Activated CD8-positive, alpha-beta memory T cell treated with anti-CD3 and anti-CD28 coated beads, Interleukin-2, amount 10 ng/mL, durations not matched to agents 7 days and 5 days (primary cell): ENCODE measurements around the gene MAP4K2. TPM values are rescaled to one million over a fixed set of nuclear protein-coding genes. Genes with fewer than 3 reads are reported as not detected.
A peak's percentile ranks its signal among the peaks of the same experiment; 100 is the strongest.

Source experiments
- ATAC-seq: fragments of 150-1000 bp; cut with Tn5 transposase; one replicate; pipeline ENCODE4 v1.10.0; 2021; ENCODE audit warnings: moderate library complexity
- CTCF ChIA-PET: fragments of 350-600 bp; sonication (Branson Sonifier 250); formaldehyde crosslinking; loops from one replicate; lab custom pipeline; 2021; ENCODE audit warnings: antibody characterized with exemption; lab: Charles Lee
- DNase-seq: peaks from one replicate; pipeline ENCODE4 v3.0.0-alpha.2; 2020
- H3K27ac Mint-ChIP-seq: one replicate; pipeline ENCODE4 v1.8.0; 2021; ENCODE audit warnings: mild to moderate bottlenecking, mixed read lengths
- H3K27me3 Mint-ChIP-seq: one replicate; pipeline ENCODE4 v1.8.0; 2021; ENCODE audit warnings: mixed read lengths
- H3K36me3 Mint-ChIP-seq: one replicate; pipeline ENCODE4 v1.8.0; 2021; ENCODE audit warnings: mild to moderate bottlenecking, mixed read lengths
- H3K4me1 Mint-ChIP-seq: one replicate; pipeline ENCODE4 v1.8.0; 2021; ENCODE audit warnings: mixed read lengths
- H3K4me3 Mint-ChIP-seq: one replicate; pipeline ENCODE4 v1.8.0; 2021; ENCODE audit warnings: mild to moderate bottlenecking, moderate library complexity, mixed read lengths
- H3K9me3 Mint-ChIP-seq: one replicate; pipeline ENCODE4 v1.8.0; 2022; ENCODE audit warnings: low read depth, mixed read lengths
- total RNA-seq, 2 experiments: library from RNA; stranded (reverse); gene quantifications; one replicate each; pipeline ENCODE4 v1.2.3, GENCODE V29; 2021

Gene MAP4K2
- total RNA-seq, 2 experiments from 2014 or later: 61.1 to 65.0 TPM

DNA sequence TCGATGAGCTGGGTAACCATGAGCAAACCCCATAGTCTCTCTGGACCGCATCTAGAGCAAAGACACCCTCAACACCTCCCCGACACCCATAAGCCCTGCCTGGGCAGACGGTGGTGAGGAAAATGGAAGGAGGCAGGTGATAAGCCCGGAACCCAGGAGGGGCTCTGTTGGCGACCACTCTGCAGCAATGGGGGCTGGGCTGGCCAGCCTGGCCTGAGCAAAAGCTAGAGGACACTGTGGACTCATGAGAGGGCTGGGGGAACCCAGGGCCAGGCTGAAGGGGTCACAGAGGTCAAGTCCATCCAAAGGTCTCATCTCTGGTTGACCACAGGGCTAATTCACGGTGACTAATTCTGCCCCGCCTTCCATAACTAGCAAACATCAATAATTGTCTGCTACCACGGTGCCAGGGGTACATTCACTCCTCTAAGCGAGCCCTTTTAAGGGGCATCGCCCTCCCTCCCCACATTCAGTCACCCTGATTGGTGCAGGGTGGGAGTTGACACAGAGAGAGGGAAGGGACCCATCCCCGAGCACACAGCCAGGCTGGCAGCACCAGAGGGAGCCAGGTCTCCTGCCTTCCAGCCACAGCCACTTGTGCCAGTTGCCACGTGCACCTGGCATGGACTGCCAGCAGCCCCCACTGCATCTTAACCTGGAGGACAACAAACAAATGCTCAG, 47.2 kb downstream of the MAP4K2 start:
- no peak overlapping the region for H3K27ac Mint-ChIP-seq
- H3K9me3 Mint-ChIP-seq: no peaks in the 10 kb centered on the region
- CTCF ChIA-PET: no interaction called here
- H3K27me3 Mint-ChIP-seq: no peaks in the 10 kb centered on the region
- H3K36me3 Mint-ChIP-seq: peaks cover 3% of the 10 kb centered on the region
- H3K4me3 Mint-ChIP-seq: no peak overlapping the region
- no peak for ATAC-seq
- DNase-seq: no peak
- H3K4me1 Mint-ChIP-seq: peaks cover 10% of the 10 kb centered on the region

DNA sequence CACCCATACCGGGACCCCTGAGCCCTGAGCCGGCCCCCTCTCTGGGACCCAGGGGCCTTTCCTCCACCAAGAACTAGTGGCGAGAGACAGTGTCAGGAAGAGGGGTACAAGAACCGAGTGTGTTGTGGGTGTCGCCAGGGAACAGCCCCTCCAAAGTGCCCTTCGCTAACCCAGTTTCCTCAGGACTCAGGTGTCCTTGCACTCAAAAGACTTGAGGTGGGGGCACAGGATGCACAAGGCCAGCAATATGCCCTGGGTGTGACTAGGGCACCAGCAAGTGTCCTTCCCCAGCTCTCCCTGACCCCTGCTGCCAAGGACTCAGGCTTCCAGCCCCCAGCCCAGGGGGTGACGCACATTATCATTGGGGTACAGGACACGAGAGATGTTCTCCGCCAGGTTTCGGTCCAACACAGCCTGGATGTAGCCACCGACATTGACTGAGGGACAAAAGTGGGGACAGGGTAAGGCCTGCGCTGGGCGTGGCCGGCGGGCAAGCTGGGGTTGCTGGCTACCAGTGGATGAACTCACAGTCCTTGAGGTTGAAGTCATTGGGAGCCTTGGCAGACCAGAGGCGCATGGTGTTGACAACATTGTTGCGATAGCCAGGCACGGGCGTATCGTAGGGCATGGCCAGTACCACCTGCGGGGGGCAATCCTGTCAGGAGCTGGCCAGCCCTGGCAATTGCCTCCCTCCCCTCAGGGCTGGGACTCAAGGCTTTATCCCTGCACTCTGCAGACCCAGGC, 47.9 kb downstream of the MAP4K2 start:
- no peak for ATAC-seq
- Mint-ChIP-seq H3K4me1 (peaks cover 5% of the 10 kb centered on the region), H3K27me3 (no peaks in the 10 kb centered on the region), H3K27ac (no peak overlapping the region), H3K36me3 (peaks cover 5% of the 10 kb centered on the region), H3K9me3 (no peaks in the 10 kb centered on the region), H3K4me3 (no peak overlapping the region)
- CTCF ChIA-PET: interaction anchor here (1.0 kb wide), 1 partner anchor 9 kb away, joined by 3 read pairs; no protein-coding TSS in a partner anchor
- no peak for DNase-seq

DNA sequence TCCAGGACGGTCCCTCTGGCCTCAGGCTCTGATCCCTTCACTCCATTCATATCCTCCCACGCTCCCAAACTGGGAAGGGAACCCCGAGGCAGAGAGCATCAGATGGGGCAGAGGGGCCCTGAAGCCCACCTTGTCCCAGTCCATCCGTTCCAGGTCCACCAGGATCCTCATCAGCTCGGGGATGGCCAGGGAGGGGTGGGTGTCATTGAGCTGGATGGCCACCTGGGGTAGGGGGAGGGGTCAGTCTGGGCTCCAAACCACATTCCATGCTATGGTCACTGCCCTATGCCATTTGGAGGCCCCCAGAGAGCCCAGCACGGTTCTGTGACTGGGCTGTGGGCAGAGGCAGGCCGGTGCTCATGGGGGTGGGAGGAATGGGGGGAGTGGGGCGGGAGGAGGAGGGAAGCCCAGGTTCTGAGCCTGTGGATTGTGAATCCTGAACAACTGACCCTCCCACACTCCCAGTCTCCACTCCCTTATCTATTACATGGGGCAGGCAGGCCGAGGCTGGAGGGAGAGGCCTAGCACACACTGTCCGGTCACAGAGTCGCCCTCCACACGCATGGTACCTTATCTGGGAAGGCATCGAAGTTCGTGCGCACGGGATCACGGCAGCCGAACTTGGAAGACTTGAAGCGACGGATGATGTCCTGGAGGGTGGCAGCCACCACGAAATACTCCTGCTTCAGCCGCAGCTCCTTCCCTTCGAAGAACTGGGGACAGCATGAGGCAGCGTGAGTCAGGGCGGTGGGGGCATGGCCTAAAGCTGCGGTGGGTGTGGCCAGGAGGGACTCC, 48.7 kb downstream of the MAP4K2 start:
- CTCF ChIA-PET: interaction anchor here (1.0 kb wide), 1 partner anchor 10 kb away, joined by 3 read pairs; no protein-coding TSS in a partner anchor
- no peaks in the 10 kb centered on the region for H3K9me3 Mint-ChIP-seq

DNA sequence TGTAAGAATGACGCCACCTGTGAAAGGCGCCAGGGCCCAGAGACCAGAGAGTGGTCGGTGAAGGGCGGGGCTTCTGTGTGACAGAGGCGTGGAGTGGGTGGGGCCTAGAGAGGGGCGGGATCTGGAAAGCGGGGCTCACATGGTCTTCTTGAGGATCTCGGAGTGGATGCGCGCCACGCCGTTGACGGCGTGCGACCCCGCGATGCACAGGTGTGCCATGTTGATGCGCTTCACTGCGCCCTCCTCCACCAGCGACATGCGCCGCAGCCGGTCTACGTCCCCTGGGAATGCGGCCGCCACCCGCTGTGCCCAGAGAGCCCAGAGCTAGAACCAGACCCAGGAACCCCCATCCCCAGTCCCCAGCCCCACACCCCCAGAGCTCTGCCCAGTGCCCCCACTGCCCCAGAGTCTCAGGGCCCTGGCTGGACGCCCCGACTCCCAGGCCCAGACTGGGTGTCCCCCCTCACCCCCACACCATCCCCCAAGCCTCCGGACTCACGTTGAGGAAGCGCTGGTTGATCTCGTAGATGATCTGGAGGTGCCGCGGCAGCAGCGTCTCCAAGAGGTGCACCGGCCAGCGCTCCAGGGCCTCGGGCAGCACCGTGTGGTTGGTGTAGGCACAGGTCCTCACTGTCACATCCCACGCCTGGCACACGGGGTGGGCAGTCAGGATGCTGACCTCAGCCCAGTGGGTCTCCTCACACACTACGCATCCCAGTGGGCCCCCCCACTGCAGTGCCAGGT, 49.5 kb downstream of the MAP4K2 start:
- Mint-ChIP-seq H3K27me3 (no peaks in the 10 kb centered on the region), H3K4me1 (peaks cover 3% of the 10 kb centered on the region), H3K4me3 (no peak overlapping the region), H3K27ac (no peak overlapping the region), H3K36me3 (peaks cover 5% of the 10 kb centered on the region), H3K9me3 (no peaks in the 10 kb centered on the region)
- DNase-seq (no peak), ATAC-seq (no peak)
- CTCF ChIA-PET: interaction anchor here (2.0 to 2.5 kb wide), 2 partner anchors 10 kb away, joined by 8 to 12 read pairs; partner anchors contain the start of gene RASGRP2

More for the DNA sequence above, 48.7 kb downstream of the MAP4K2 start:
- Mint-ChIP-seq H3K36me3 (peaks cover 5% of the 10 kb centered on the region), H3K27me3 (no peaks in the 10 kb centered on the region), H3K4me3 (no peak overlapping the region), H3K4me1 (peaks cover 3% of the 10 kb centered on the region), H3K27ac (no peak overlapping the region)
- ATAC-seq (no peak), DNase-seq (no peak)

DNA sequence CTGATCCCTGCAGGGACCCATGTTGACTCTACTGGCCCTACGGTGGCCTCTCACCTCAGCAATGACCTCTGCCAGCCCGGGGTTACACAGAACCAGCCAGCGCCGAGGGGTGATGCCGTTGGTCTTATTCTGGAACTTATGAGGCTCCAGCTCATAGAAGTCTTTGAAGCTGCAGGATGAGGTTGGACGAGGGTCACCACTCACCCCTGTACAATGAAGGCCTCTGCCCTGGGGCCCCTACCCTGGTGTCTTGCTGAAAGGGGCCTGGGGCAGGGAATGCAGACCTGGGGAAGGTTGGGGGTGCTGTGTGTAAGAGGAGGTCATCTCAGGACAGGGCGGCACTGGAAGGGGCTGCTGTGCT, 50.0 kb downstream of the MAP4K2 start:
- H3K9me3 Mint-ChIP-seq: no peaks in the 10 kb centered on the region
- peaks cover 5% of the 10 kb centered on the region for H3K36me3 Mint-ChIP-seq
- no peak overlapping the region for H3K27ac Mint-ChIP-seq
- no peak overlapping the region for H3K4me3 Mint-ChIP-seq
- H3K27me3 Mint-ChIP-seq: no peaks in the 10 kb centered on the region
- CTCF ChIA-PET: interaction anchor here (2.0 to 2.5 kb wide), 2 partner anchors 10 to 11 kb away, joined by 8 to 12 read pairs; partner anchors contain the start of gene RASGRP2
- ATAC-seq: no peak
- DNase-seq: no peak
- H3K4me1 Mint-ChIP-seq: peaks cover 5% of the 10 kb centered on the region

DNA sequence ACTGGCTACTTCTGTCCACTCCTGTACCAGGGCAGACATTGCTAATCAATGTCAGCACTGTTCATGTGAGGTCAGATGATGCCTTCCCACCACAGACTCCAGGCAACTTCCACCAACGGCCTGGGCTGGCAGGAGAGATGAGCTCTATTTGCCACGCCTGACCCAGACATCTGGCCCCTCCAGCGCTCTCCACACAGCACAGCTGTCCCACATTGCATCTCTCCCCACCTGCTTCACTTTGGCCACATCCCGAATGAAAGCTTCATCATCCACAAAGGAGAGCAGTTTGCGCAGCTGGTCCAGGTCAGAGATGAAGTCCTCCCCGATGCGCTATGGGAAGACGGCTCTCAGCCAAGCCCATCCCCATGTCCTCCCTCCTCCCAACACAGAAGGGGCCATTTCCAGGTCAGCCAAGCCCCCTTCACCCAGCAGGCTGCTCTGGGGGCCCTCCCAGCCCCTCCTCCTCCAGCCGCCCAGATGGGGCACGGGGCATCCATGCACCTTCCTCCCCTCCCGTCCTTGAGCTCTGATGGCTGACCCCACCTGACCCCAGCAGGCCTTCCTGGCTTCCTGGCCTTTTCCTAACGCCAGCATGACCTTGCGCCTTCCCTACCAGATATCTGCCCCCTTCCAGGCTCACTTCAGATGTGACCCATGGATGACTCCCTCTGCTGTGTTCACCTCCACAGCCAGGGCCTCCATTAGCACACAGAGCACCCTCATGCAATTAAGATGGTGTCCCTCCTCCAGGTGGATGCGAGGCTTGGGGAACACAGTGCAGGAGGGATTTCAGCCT, 50.6 kb downstream of the MAP4K2 start:
- ATAC-seq (no peak), DNase-seq (no peak)
- Mint-ChIP-seq H3K36me3 (peaks cover 5% of the 10 kb centered on the region), H3K4me3 (no peak overlapping the region), H3K4me1 (peaks cover 5% of the 10 kb centered on the region), H3K9me3 (no peaks in the 10 kb centered on the region), H3K27me3 (no peaks in the 10 kb centered on the region), H3K27ac (peak overlapping the region; percentile 6)
- CTCF ChIA-PET: interaction anchor here (1.4 to 2.5 kb wide), 3 partner anchors 9 to 12 kb away, joined by 3 to 12 read pairs (median 8); partner anchors contain the start of gene RASGRP2

DNA sequence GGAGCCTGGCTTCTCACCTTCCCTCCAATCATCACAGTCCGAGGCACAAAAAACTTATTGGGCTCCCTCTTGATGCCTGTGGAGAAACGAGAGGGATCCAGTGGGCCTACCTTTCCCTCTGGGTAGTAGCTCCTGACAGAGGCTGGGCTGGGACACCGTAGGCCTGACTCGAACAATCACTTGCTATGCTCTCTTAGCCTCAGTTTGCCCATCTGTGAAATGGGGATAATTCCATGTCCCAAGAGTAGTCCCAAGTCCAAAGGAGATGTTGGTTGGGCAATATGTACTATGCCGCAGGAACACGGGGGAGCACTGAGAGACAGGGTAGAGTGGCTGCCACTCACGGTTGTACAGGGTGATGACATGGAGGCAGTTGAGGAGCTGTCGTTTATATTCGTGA, 51.4 kb downstream of the MAP4K2 start:
- Mint-ChIP-seq H3K4me1 (peaks cover 6% of the 10 kb centered on the region), H3K4me3 (no peak overlapping the region), H3K36me3 (peaks cover 5% of the 10 kb centered on the region), H3K27me3 (no peaks in the 10 kb centered on the region), H3K9me3 (no peaks in the 10 kb centered on the region), H3K27ac (no peak overlapping the region)
- CTCF ChIA-PET: interaction anchor here (1.4 to 2.5 kb wide), 3 partner anchors 8 to 12 kb away, joined by 3 to 12 read pairs (median 8); partner anchors contain the start of gene RASGRP2
- ATAC-seq (no peak), DNase-seq (no peak)

DNA sequence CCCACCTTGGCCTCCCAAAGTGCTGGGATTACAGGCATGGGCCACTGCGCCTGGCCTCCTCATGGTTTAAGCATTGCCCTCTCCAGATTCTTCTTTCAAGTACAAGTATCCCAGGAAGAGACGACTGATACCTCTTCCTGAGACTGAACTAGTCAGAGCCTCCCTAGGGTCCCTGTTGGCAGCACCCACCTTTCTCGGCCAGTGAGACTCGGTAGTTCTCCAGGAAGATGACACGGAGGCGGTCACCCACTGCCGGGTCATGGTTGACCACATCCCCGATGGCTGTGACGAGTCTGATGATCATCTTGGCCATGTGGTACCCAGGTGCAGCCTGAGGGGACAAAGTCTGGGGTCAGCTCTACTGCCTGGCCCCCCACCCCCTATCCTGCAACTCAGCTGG, 51.9 kb downstream of the MAP4K2 start:
- H3K9me3 Mint-ChIP-seq: no peaks in the 10 kb centered on the region
- H3K36me3 Mint-ChIP-seq: peaks cover 5% of the 10 kb centered on the region
- CTCF ChIA-PET: interaction anchor here (1.2 to 2.5 kb wide), 4 partner anchors 8 to 13 kb away, joined by 3 to 12 read pairs (median 6); partner anchors contain the start of genes PYGM and RASGRP2
- H3K4me1 Mint-ChIP-seq: peaks cover 11% of the 10 kb centered on the region
- ATAC-seq (no peak), DNase-seq (no peak)
- H3K27ac Mint-ChIP-seq: no peak overlapping the region
- no peak overlapping the region for H3K4me3 Mint-ChIP-seq
- H3K27me3 Mint-ChIP-seq: no peaks in the 10 kb centered on the region

DNA sequence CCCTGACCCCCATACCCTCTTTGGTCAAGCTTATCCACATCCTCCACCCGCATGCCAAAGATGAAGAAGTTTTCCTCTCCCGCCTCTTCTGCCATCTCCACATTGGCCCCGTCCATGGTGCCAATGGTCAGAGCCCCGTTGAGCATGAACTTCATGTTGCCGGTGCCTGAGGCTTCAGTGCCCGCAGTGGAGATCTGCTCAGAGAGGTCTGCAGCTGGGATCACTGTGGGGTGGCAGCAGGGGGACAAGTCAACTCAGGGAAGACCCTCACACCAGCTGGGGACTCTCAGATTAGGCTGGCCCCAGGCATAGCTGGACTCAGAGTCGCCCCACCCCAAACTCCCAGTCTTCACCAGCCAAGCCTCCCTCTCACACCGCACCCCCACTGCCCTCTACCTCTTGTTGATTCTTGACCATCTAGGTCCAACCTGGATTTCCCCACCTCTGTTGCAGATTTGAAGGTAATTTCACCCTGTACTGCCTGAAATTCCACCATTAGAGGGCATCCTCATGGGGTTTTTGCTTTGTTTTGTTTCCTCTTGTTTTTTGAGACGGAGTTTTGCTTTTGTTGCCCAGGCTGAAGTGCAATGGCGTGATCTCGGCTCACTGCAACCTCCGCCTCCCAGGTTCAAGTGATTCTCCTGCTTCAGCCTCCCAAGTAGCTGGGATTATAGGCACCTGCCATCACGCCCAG, 52.5 kb downstream of the MAP4K2 start:
- H3K27ac Mint-ChIP-seq: no peak overlapping the region
- no peak for DNase-seq

DNA sequence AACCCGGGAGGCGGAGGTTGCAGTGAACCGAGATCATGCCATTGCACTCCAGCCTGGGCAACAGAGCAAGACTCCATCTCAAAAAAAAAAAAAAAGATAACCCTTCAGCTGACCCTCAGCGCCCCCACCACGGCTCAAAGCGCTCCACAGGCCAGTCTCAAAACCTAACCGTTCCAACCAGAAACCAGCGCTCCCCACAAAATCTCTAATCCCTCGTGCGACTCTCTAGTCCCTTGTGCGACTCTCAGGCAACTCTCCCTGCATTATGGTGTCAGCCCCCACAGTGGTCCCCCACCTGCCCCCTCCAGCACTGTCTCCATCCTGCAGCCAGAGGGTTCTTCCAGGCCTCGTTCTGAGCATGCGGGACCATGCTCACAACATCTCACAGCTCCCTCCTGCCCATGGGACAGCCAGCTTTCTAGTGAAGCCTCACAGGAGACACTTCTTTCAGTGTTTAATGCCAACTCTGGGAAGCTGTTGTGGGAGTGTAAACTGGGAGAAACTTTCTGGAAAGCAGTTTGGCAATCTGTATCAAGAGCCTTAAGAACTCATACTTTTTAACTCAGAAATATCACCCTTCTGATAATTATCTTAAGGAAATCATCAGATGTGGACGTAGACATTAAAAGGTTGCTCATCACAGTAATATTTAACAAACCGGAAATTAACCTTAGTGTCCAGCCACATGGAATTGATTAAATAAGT, 54.9 kb downstream of the MAP4K2 start:
- H3K9me3 Mint-ChIP-seq: no peaks in the 10 kb centered on the region
- ATAC-seq: no peak
- H3K4me3 Mint-ChIP-seq: no peak overlapping the region
- CTCF ChIA-PET: interaction anchor here (0.7 to 12.7 kb wide), 2 partner anchors 18 to 30 kb away, joined by 3 to 294 read pairs; partner anchors contain the start of genes PYGM and SF1
- peaks cover 24% of the 10 kb centered on the region for H3K4me1 Mint-ChIP-seq
- H3K36me3 Mint-ChIP-seq: peaks cover 5% of the 10 kb centered on the region
- H3K27me3 Mint-ChIP-seq: no peaks in the 10 kb centered on the region
- peak overlapping the region; percentile 59 for H3K27ac Mint-ChIP-seq
- no peak for DNase-seq

More for the DNA sequence above, 52.5 kb downstream of the MAP4K2 start:
- CTCF ChIA-PET: interaction anchor here (0.8 to 1.2 kb wide), 2 partner anchors 9 to 14 kb away, joined by 3 to 6 read pairs; partner anchors contain the start of gene PYGM
- Mint-ChIP-seq H3K9me3 (no peaks in the 10 kb centered on the region), H3K4me3 (no peak overlapping the region), H3K4me1 (peaks cover 12% of the 10 kb centered on the region), H3K36me3 (peaks cover 5% of the 10 kb centered on the region), H3K27me3 (no peaks in the 10 kb centered on the region)
- no peak for ATAC-seq

DNA sequence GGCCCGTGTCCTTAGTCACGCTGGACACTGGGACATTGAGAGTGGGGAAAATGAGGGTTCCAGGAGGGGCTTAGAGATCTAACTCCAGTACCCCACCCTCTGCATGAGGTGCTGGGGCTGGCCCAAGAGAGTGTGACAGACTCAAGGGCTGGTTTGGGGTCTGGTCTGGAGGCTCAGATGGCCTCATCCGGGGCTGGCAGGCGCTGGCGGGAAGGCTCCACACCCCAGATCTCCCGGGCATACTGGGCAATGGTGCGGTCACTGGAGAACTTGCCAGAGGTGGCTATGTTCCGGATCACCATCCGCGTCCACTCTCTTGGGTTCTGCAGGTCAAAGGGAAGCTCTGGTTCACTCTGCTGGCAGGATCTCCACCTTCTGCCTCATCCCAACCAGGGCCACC, 56.5 kb downstream of the MAP4K2 start:
- DNase-seq (no peak), ATAC-seq (no peak)
- H3K9me3 Mint-ChIP-seq: no peaks in the 10 kb centered on the region
- peak overlapping the region; percentile 62 for H3K27ac Mint-ChIP-seq
- peaks cover 31% of the 10 kb centered on the region for H3K4me1 Mint-ChIP-seq
- H3K36me3 Mint-ChIP-seq: peaks cover 2% of the 10 kb centered on the region
- H3K4me3 Mint-ChIP-seq: no peak overlapping the region
- CTCF ChIA-PET: interaction anchor here (1.9 to 12.7 kb wide), 3 partner anchors 10 to 30 kb away, joined by 4 to 294 read pairs (median 66); partner anchors contain the start of genes PYGM and SF1
- no peaks in the 10 kb centered on the region for H3K27me3 Mint-ChIP-seq
